Panc1 (cell line): ENCODE measurements around the gene SF3B6.

Experiments used
- POLR2AphosphoS5 ChIP-seq: IDR thresholded peaks from 2 replicates; pipeline ENCODE4 v1.6.1; 2012; ENCODE audit warnings: mild to moderate bottlenecking, low read depth, low read length, moderate library complexity
- SIN3A ChIP-seq: IDR thresholded peaks from 2 replicates; pipeline ENCODE4 v1.6.1; 2012; ENCODE audit warnings: low read depth, mild to moderate bottlenecking, low read length, moderate library complexity, borderline replicate concordance; ENCODE audit not compliant: insufficient read depth
- TCF7L2 ChIP-seq: IDR thresholded peaks from 2 replicates; pipeline ENCODE4 v1.6.1; 2011; ENCODE audit warnings: mild to moderate bottlenecking, low read depth, low read length, inconsistent platforms
- TF ChIP-seq, protein P1 (sequence below): fragments of 450-650 bp; IDR thresholded peaks from 2 replicates; pipeline ENCODE4 v1.5.1; 2017; ENCODE audit warnings: mild to moderate bottlenecking

DNA sequence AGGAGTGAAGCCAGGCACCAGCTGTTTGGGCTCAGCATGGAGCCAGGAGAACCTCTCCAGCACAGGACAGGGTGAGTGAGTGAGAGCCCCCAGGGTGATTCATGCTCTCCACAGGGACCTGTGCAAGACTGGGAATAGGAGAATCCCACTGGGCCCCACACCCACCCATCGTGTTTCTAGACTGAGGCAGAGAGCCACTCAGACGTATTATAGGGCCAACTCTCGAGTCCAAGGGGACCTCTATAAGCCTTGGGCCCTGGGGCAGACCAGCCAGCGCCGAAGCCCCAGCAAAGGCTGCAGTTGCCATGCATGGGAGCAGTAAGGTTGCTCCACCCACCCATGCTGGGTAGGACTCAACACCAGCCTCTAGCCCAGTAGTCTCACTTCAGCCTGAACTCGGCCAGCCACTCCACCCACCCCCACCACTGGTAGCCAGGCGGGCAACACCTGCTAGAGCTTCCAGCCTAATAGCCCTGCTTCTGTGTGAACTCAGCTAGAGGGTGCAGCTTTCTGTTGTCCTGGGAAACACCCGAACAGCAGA lies 28.1 kb upstream of the SF3B6 start:
- TF ChIP-seq POLR2AphosphoS5: no peak
- TF ChIP-seq, protein P1, sequence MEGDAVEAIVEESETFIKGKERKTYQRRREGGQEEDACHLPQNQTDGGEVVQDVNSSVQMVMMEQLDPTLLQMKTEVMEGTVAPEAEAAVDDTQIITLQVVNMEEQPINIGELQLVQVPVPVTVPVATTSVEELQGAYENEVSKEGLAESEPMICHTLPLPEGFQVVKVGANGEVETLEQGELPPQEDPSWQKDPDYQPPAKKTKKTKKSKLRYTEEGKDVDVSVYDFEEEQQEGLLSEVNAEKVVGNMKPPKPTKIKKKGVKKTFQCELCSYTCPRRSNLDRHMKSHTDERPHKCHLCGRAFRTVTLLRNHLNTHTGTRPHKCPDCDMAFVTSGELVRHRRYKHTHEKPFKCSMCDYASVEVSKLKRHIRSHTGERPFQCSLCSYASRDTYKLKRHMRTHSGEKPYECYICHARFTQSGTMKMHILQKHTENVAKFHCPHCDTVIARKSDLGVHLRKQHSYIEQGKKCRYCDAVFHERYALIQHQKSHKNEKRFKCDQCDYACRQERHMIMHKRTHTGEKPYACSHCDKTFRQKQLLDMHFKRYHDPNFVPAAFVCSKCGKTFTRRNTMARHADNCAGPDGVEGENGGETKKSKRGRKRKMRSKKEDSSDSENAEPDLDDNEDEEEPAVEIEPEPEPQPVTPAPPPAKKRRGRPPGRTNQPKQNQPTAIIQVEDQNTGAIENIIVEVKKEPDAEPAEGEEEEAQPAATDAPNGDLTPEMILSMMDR: no peak
- TF ChIP-seq TCF7L2: no peak
- TF ChIP-seq SIN3A: no peak
